ENCODE results near the gene AEBP1. TPM values are rescaled to one million over a fixed set of nuclear protein-coding genes. Genes with fewer than 3 reads are reported as not detected.

The AEBP1 gene
- total RNA-seq, 1 donor from 2014 or later = 12.4 TPM

DNA sequence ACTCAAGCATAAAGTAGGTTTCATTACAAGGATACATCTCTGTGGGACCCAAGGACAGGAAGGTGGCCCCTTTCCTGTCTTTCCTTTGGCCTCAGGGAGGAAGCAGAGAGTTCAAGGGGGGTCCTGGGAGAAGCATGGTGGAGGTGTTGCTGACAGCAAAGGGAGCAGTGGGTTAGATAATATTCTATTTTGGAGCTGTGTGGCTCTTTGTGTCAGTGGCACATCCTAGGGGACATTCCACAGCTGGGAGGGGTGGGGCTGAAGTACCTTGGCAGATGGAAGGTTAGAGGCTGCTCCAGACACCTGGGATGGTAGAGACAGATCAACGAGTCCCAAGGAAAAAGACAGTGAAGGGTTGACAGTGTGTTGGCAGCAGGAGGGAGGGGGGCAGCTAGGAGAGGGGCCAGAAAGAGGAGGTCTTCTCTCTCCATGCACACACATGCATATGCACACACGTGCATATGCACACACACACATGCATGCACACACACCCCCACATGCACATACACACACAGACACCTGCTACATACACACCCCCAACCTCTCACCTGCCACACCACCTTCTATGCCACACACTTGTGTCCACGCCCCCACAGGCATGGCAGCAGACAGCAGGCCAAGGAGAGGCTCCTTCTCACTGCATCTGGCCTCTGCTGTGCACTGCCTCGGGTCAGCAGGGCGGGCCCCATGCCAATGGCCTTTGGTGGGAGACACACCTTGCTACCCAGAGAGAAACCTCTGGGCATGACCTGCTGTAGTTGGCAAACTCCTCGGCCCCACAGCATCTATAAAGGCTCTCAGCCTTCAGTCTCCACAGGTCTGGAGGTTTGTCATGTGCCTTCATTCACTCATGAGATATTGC lies 24.8 kb downstream of the AEBP1 start:
- ATAC-seq (ENCODE audit: poor library complexity) = peak; percentile 31
- no peak for DNase-seq
- intact Hi-C loops (cut with DNase I) = loop anchor here (5.0 kb wide), 1 partner anchor 68 kb away; no protein-coding TSS in a partner anchor

DNA sequence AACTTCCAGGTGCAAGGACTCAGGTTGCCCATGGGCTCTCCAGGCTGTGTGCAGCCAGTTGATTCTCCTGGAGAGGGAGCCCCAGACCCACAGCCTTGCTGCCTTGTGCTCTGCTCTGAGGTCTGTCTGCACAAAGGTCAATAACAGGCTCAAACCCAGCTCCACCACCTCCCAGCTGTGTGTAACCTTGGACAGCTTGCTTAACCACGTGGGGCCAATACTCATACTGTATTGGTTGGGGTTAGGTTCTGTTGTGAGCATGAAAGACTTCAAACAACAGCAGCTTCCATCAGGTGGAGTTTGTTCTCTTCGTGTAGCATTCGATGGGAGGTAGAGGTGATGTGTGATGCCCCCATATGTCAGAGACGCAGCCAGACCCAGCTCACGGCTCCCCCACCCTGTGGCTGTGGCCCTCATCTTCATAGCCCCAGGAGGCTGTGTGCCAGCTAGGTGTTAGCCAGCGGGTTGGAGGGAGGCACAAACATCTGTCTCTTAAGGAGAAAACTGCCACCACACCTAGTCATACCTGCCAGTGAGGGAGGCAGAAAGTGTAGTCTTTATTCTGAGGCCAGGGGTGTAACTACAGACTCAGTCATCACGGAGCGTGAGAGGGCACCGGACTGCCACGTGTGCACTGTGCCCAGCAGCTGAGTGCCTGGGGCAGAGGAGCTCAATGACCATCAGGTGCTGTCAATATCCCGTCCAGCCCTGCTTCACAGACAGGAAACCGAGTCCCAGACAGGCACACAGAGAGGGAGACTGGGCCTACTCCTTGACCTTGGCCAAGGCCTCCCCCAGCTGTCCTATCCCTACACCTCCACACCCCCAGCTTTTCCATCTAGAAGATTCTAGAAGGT lies 27.3 kb downstream of the AEBP1 start:
- peak; percentile 63 for ATAC-seq (ENCODE audit: poor library complexity)
- DNase-seq = no peak
- intact Hi-C loops (cut with DNase I) = no loop called here

DNA sequence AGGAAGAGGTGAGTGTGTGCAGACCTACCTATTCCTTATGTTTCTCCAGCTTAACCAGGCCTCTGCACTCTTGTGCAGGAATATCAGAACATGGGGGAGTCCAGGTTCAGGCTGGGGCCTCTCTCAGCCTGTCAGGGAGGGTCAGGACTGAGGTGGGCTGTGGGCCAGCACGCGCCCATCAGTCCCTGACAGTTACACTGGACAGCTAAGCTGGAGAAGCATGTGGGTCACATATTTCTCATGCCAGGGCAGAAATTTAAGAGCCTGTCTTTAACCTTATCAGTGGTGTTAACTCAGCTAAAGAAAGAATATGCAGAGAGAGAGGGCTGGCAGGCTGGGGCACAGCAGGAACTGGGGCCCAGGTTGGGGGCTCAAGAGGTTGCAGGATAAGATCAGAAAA lies 27.9 kb downstream of the AEBP1 start:
- intact Hi-C loops (cut with DNase I) = no loop called here
- DNase-seq (peak; percentile 77), ATAC-seq (ENCODE audit: poor library complexity) (peak; percentile 80)

DNA sequence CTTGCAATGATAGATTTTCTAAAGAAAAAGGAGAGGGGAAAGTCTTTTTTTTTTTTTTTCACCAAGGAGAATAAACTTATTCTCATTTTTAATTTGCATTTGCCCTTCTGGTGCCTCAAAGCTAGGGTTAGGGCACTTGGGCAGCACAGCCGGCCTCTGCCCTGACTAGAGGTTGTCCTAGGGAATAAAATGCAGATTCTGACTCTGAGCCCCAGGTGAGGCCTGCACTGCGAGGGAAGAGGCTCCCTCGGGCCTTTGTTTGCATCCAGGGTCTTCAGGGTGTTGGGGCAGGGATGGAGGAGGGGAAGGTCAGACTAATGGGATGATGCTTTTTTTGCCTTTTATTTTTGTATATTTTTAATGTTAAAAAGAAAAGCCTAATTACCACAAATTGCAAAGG lies 29.1 kb downstream of the AEBP1 start:
- intact Hi-C loops (cut with DNase I) = no loop called here
- DNase-seq (no peak), ATAC-seq (ENCODE audit: poor library complexity) (no peak)

DNA sequence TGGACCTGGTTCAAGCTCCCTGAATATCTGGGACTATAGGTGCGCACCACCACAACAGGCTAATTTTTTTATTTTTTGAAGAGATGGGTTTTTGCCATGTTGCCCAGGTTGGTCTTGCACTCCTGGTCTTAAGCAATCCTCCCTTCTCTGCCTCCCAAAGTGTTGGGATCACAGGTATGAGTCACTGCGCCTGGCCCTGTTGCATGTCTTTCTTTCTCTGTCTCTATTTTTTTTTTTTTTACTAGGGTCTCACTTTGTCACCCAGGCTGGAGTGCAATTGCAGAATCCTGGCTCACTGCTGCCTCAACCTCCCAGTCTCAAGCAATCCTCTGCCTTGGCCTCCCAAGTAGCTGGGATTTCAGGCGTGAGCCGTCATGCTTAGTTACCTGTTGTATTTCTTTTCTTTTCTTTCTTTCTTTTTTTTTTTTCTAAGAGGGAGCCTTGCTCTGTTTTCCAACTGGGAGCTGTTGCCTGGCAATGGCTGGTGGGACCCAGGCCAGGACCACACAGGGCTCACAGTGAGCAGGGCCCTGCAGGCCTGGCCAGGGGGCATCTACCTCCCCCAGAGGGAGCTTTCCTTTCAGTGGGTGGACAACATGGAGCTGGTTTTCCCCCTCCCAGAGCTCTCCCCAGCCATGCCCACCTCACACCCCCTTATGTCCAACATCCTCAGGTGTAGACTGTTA lies 30.9 kb downstream of the AEBP1 start:
- DNase-seq = no peak
- intact Hi-C loops (cut with DNase I) = loop anchor here (5.0 kb wide), 1 partner anchor 52 kb away; the partner anchor contains the start of gene GCK
- peak; percentile 37 for ATAC-seq (ENCODE audit: poor library complexity)

DNA sequence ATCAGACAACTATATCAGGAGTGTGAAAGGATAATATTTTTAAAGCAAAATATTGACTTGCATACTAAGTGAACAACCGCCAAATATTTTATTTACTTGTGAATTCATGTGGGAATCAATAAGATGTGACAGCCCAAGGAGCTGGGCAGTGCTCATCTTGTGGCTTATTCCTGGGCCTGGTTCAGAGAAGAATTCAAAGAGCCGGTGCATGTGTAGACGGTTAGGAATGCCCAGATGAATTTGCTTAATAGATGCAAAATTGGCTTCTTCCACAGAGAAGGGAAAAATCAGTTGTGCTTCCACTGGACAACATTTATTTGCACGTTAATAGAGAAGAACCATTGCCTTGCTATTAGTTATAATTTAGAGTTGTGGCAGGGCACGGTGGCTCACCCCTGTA lies 32.6 kb downstream of the AEBP1 start:
- intact Hi-C loops (cut with DNase I) = loop anchor here (5.0 kb wide), 1 partner anchor 51 kb away; the partner anchor contains the start of gene GCK
- ATAC-seq (ENCODE audit: poor library complexity) (no peak), DNase-seq (no peak)

DNA sequence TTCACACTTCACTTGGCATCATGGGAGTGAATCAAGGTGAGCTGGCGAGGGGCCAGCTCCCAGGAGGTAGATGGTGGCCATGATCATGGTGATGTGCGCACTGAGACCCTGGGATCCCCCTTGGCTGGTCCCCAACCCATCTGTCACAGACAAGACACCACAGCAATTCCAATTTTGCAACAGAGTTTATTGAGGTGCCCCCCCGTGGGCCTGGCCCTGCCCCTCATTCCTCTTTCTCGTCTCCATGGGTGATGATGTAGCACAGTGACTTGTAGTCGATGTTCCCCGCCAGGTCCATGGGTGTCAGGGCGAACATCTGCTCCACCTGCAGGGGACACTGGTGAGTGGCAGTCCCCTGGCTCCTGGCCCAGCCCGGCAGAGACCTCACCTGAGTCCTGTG lies 34.6 kb downstream of the AEBP1 start:
- ATAC-seq (ENCODE audit: poor library complexity) (peak; percentile 2), DNase-seq (no peak)
- intact Hi-C loops (cut with DNase I) = loop anchor here (5.0 kb wide), 1 partner anchor 49 kb away; the partner anchor contains the start of gene GCK

DNA sequence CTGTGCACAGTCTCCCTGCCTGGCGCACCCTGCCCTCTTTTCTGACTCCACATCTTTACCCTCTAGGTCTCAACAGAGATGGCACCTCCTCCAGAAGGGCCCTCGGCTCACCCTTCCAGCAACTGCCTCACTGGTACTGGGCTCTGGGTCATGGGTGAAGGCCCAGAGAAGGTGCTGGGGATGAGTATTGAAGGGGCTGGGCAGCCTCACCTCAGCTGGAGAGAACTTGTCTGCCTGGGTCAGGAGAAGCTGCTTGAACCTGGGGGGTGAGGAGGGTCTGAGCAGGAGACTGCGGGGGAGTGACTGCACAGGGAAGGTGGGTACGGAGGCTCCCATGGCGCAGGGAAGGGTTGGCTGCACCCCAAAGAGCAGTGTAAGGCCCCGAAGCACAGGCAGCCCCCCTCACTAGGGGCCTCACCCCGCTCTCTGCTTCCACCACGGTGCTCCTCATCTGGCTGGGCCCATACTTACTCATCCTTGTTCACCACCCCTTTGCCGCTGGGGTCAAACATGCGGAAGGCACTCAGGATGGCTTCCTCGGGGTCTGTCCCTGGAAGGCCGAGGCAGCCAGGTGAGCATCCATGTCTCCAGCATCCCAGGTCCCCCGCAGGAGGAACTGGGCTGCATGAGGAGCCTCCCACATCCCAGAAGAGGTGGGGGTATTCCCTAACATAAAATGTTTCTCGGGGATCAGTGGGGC lies 35.3 kb downstream of the AEBP1 start:
- DNase-seq (no peak), ATAC-seq (ENCODE audit: poor library complexity) (no peak)
- intact Hi-C loops (cut with DNase I) = loop anchor here (5.0 kb wide), 1 partner anchor 48 kb away; the partner anchor contains the start of gene GCK

DNA sequence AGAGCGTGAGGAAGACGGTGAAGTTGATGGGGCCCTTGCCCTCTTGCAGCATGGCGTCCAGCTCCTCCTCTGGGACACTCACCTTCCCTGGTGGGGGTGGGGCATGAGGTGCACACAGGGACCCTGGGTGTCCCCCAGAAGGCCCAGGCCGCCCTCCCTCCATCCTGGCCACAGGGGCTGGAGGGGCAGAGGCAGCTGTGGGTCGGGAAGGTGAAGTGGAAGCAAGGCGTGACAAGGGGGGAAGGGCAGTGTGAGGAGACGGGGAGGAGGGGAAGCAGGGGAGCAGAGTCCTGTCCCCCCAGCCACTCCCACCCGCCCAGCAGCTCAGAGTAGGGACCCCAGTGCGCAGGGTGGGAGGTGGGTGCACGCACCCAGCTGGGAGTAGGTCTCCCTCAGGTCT lies 36.2 kb downstream of the AEBP1 start:
- intact Hi-C loops (cut with DNase I) = no loop called here
- DNase-seq (no peak), ATAC-seq (ENCODE audit: poor library complexity) (no peak)

DNA sequence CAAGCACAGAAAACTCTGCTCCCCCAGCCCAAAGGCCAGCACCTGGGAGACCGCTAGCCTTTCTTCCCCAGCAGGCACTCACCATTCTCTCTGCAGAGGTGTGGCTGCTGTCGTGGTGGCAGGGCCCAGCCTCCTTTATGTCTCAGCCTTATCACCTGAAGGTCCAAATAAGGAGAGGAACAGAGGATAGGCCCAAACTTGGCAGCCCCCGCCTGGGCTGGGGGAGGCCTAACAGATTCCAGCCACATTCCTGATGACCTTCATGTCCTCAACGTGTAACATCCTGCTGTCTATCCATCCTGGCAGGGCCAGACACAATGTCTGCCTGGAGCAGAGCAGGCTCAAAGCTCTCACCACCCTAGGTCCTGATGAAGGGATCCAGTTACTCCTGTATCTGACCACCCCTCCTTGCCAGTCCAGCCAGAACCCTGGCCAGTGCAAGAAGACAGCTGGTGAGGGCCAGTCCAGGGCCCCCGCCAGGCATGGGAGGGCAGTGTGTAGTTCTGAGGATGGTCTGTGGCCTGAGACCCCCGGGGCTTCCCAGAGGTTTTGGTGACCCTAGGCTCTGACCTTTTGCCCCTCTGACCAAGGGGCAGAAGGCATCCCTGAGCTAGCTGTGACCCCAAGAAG lies 37.2 kb downstream of the AEBP1 start, which contains the start of gene MYL7:
Gene MYL7, minus strand, starts transcription at position 112 of the 630 bp plus-strand sequence. Its CDS starts 27 bp downstream, at position 85.
- ATAC-seq (ENCODE audit: poor library complexity) = peak; percentile 30
- DNase-seq = no peak
- intact Hi-C loops (cut with DNase I) = no loop called here

DNA sequence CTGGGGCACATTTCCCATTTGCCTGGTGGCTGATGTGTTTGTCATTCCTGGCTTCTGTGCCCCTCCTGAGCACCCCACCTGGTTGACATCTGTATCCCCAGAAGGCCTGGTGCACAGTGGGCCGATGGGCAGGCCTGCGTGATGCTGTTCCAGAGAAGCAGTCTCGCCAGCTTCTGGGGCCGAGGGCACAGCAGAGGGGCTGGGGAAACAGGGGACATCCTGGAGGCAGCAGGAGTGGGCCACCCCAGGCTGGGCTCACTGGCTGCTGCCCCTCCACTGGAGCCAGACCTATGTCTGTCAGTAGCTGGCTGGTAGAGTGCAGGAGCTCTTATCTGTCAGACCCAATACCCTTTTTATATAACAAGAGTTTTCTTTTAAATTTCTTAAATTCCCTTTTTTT lies 37.9 kb downstream of the AEBP1 start:
- intact Hi-C loops (cut with DNase I) = no loop called here
- ATAC-seq (ENCODE audit: poor library complexity) (no peak), DNase-seq (no peak)

DNA sequence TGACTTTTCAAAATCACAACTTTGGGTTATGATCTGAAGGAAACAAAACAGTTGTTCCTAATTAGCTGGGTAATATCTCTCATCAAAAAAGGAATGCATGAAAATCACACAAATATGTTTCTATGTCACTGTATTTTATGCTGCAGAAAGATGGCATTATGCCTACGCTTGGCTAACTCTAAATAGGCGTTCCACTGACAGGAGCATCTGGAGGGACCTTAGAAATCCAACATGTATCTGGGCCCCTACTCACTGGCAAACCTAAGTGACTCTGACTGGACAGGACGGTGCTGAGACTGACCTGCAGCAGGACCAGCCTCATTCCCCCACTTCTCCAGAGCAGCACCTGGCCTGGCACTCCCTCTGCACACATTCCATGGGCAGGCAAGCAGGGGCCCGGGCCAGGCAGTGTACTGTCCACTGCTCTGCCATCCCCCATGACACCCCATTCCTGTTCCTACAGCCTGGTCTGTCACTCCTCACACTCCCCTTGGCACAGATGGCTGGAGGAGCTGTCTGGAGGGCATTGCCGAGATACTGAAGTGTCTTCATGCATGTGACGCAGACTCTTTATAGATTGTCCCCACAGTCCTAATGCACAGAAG lies 39.6 kb downstream of the AEBP1 start:
- DNase-seq (no peak), ATAC-seq (ENCODE audit: poor library complexity) (no peak)
- intact Hi-C loops (cut with DNase I) = no loop called here

DNA sequence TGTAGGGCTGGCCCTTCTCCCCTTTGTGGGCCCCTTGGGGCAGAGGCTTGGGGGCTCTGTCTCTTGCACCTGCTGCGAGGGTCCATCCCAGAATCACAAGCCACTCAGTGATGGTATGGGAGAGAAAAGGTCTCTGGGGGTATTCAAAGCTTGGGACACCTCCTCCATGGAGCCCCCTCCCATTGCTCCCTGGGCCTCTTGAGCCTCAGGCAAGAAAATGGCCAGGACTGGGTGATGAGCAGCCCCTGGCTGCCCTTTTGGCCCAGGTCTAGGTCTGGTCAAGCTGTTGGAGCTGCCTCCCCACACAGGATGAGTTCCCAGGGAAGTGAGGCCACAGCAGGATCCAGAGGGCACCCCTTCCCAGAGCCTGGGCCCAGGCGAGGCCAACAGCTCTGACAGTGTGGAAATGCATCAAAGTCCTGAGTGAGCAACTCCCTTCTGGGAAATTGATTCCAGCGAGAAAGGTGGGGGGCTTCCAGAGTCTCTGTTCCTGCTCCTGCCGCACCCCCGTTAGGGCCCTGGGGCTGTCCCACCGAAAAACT lies 40.4 kb downstream of the AEBP1 start:
- intact Hi-C loops (cut with DNase I) = no loop called here
- DNase-seq = no peak
- ATAC-seq (ENCODE audit: poor library complexity) = no peak

DNA sequence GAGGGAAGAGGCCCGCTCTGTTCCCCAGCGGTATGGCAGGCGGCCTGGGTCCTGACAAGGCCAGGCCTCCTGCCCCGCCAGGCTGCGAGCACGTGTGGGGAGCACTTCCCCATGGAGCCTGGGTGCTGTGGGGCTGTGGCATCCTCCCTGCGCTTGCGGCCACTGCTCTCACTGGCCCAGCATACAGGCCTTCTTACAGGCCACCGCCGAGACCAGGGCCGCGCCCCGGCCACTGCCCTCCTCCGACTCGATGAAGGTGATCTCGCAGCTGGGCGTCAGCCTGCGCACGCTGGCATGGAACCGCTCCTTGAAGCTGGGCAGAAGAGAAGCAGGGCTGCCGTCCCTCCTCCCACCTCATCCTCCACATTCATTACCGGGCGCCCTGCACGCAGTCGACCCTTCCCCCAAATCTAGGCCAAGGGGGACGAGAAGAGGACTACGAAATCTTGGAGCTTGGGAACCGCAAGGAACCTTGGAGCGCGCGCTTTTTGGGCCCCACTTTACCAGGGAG lies 40.9 kb downstream of the AEBP1 start:
- DNase-seq (no peak), ATAC-seq (ENCODE audit: poor library complexity) (no peak)
- intact Hi-C loops (cut with DNase I) = no loop called here

DNA sequence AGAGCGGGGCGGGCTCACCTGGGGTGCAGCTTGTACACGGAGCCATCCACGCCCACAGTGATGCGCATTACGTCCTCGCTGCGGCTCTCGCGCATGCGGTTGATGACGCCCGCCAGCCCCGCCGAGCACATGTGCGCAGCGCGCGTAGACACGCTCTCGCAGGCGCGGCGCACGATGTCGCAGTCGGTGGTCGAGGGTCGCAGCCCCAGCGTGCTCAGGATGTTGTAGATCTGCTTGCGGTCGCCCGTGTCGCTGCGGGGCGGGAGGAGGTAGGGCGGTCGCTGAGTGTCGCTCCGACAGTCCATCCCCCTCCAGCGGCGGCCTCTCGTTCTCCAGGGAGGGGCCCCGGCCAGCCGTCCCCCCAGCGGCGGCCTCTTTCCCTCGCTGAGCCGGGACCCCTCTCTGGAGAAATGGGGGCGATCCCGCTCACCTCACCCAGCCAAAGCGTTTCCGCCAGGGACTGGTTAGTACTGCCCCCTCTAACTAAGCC lies 41.4 kb downstream of the AEBP1 start:
- ATAC-seq (ENCODE audit: poor library complexity) = peak; percentile 28
- intact Hi-C loops (cut with DNase I) = no loop called here
- DNase-seq = no peak

DNA sequence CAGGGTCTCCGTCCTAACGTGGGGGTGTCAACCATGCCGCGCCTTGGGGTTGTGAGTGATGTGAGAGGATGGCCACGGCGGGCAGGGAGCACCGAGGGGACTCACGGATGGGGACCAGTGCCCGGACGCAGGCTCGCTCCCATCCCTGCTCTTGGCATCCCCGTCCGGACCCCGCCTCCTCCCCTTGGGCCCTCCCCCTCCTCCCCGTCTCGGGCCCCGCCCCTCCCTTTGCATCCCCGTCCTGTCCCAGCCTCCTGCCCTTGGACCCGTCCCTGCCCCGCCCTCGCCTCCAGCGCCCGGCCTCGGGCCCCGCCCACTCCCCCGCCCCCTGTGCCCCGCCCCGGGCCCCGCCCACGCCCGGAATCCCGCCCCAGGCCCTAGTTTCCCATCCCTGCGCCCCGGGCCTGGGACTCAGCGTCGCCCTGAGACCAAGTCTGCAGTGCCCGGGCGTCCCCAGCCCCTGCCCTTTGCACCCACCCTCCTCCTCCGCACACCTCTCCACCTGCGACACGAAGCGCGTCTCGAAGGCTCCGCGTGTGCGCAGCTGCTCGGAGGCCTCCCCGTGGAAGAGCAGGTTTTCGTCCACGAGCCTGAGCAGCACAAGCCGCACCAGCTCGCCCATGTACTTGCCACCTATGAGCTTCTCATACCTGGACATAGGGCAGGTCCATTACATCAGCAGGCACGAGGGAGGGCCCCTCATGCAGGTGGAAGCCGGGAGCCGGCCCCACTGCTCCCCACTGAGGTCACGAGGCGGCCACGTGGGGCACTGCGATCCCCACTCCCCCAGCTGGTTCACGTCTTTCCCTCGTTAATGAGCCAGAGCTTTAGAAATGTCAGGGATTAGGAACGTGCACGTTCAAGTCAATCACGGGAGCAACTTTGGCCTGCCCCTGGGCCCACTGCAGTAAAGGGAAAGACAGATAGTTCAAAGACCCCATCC lies 42.1 kb downstream of the AEBP1 start:
- DNase-seq (peak; percentile 90), ATAC-seq (ENCODE audit: poor library complexity) (peak; percentile 93)
- intact Hi-C loops (cut with DNase I) = no loop called here
